ENCODE measurements around the gene ATP1A4. TPM values are rescaled to one million over a fixed set of nuclear protein-coding genes. Genes with fewer than 3 reads are reported as not detected.
A peak's percentile ranks its signal among the peaks of the same experiment; 100 is the strongest.

The ATP1A4 gene
- total RNA-seq, 2 donors from 2014 or later = 0.68 to 1.1 TPM

GRCh38 chr1:160117709-160118183 lies 33.7 kb upstream of the ATP1A4 start:
- Histone ChIP-seq H3K4me3 (peak overlapping the region; percentile 79), H3K27ac (peak overlapping the region; percentile 77 to 92), H3K36me3 (peaks cover 16% of the 10 kb centered on the region), H3K9me3 (no peaks in the 10 kb centered on the region), H3K27me3 (replicated peaks; ENCODE audit: insufficient read depth) (no peaks in the 10 kb centered on the region), H3K4me1 (ENCODE audit: control insufficient read depth in 1 of 2, low read depth in 2 of 2) (peaks cover 35 to 83% of the 10 kb centered on the region in 2 donors)
- no peak for TF ChIP-seq CTCF (IDR thresholded peaks at IDR 0.05)
- ATAC-seq (ENCODE audit: insufficient number of reproducible peaks, low FRiP score, low read depth) (no peak), DNase-seq (ENCODE audit: low spot score) (no peak)

- no peaks in the 10 kb centered on the region for H3K9me3 ChIP-seq
- peaks cover 30 to 84% of the 10 kb centered on the region in 2 donors for H3K4me1 ChIP-seq (ENCODE audit: control insufficient read depth in 1 of 2, low read depth in 2 of 2)
- H3K27me3 ChIP-seq (replicated peaks; ENCODE audit: insufficient read depth) = no peaks in the 10 kb centered on the region
- no peak for ATAC-seq (ENCODE audit: insufficient number of reproducible peaks, low FRiP score, low read depth)
- H3K36me3 ChIP-seq = peaks cover 26% of the 10 kb centered on the region
- TF ChIP-seq CTCF (IDR thresholded peaks at IDR 0.05) = no peak
- no peak for DNase-seq (ENCODE audit: low spot score)
- peak overlapping the region in 1 of 2 donors; percentile 44 for H3K27ac ChIP-seq
- peak overlapping the region; percentile 79 for H3K4me3 ChIP-seq
These were observed 32.5 kb upstream of the ATP1A4 start for GRCh38 chr1:160118928-160119327.

- H3K4me1 ChIP-seq (ENCODE audit: control insufficient read depth in 1 of 2, low read depth in 2 of 2) = peaks cover 33 to 87% of the 10 kb centered on the region in 2 donors
These were observed 30.6 kb upstream of the ATP1A4 start for GRCh38 chr1:160120797-160121196.

GRCh38 chr1:160121388-160121787 lies 30.0 kb upstream of the ATP1A4 start:
- H3K4me1 ChIP-seq (ENCODE audit: control insufficient read depth in 1 of 2, low read depth in 2 of 2) = peaks cover 33 to 89% of the 10 kb centered on the region in 2 donors
- no peak overlapping the region for H3K4me3 ChIP-seq
- no peak overlapping the region for H3K27ac ChIP-seq
- H3K9me3 ChIP-seq = no peaks in the 10 kb centered on the region
- no peaks in the 10 kb centered on the region for H3K27me3 ChIP-seq (replicated peaks; ENCODE audit: insufficient read depth)
- DNase-seq (ENCODE audit: low spot score) (no peak), ATAC-seq (ENCODE audit: insufficient number of reproducible peaks, low FRiP score, low read depth) (no peak)
- H3K36me3 ChIP-seq = peaks cover 42% of the 10 kb centered on the region
- no peak for TF ChIP-seq CTCF (IDR thresholded peaks at IDR 0.05)

More at GRCh38 chr1:160120797-160121196, 30.6 kb upstream of the ATP1A4 start:
- DNase-seq (ENCODE audit: low spot score) (no peak), ATAC-seq (ENCODE audit: insufficient number of reproducible peaks, low FRiP score, low read depth) (no peak)
- TF ChIP-seq CTCF (IDR thresholded peaks at IDR 0.05) = no peak
- no peak overlapping the region for H3K27ac ChIP-seq
- no peaks in the 10 kb centered on the region for H3K27me3 ChIP-seq (replicated peaks; ENCODE audit: insufficient read depth)
- H3K36me3 ChIP-seq = peaks cover 42% of the 10 kb centered on the region
- no peaks in the 10 kb centered on the region for H3K9me3 ChIP-seq
- H3K4me3 ChIP-seq = no peak overlapping the region

- no peak for ATAC-seq (ENCODE audit: insufficient number of reproducible peaks, low FRiP score, low read depth)
- Histone ChIP-seq H3K9me3 (no peaks in the 10 kb centered on the region), H3K27me3 (replicated peaks; ENCODE audit: insufficient read depth) (no peaks in the 10 kb centered on the region), H3K4me3 (no peak overlapping the region), H3K4me1 (ENCODE audit: control insufficient read depth in 1 of 2, low read depth in 2 of 2) (peaks cover 36 to 91% of the 10 kb centered on the region in 2 donors), H3K27ac (no peak overlapping the region), H3K36me3 (peaks cover 58% of the 10 kb centered on the region)
- no peak for DNase-seq (ENCODE audit: low spot score)
- no peak for TF ChIP-seq CTCF (IDR thresholded peaks at IDR 0.05)
These were observed 28.4 kb upstream of the ATP1A4 start for GRCh38 chr1:160122978-160123495.
